ENCODE results near the gene CEP170B. TPM values are rescaled to one million over a fixed set of nuclear protein-coding genes. Genes with fewer than 3 reads are reported as not detected.

CEP170B gene
- polyA plus RNA-seq, 1 experiment, result 4.2 TPM

DNA sequence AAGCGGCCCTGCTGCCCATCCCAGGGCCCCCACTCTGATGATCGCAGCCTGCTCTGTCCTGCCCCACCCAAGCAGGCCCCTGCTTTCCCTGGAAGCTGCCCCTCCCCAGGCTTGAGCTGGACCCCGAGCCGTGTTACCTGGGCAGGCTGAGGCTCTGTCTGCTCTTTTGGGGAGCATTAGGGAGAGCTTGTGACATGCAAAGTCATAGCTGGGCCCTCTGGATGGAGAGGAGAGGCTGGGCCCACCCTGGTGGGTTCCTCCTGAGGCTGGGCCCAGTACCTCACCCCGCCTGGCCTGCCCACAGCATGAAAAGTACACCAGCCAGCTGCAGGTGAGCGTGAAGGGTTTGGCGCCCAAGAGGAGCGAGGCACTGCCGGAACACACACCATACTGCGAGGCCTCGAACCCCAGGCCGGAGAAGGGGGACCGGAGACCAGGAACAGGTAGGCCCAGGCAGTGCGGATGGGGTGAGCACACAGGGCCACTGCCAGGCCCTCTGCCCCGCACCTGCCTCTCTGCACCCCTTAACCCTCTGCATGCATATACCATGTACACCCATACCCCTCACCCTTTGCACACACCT, 15.0 kb downstream of the CEP170B start:
- H3K27me3 ChIP-seq (ENCODE audit: control insufficient read depth, insufficient read depth, low read length), result no peaks in the 10 kb centered on the region
- ChIA-PET POLR2A (no interaction called here), CTCF (interaction anchor here (1.5 kb wide), 1 partner anchor 16 kb away, joined by 5 read pairs; no protein-coding TSS in a partner anchor)
- peaks cover 7% of the 10 kb centered on the region; the same call in 1 of the 2 replicates for H3K9me3 ChIP-seq (ENCODE audit: control insufficient read depth, insufficient read depth, low read length)
- DNase-seq (ENCODE audit: low read depth, low spot score), result no peak
- H3K27ac ChIP-seq (ENCODE audit: low read depth, low read length), result no peak overlapping the region
- no peak overlapping the region for H3K4me3 ChIP-seq (ENCODE audit: low read depth, low read length)
- TF ChIP-seq, protein P1, sequence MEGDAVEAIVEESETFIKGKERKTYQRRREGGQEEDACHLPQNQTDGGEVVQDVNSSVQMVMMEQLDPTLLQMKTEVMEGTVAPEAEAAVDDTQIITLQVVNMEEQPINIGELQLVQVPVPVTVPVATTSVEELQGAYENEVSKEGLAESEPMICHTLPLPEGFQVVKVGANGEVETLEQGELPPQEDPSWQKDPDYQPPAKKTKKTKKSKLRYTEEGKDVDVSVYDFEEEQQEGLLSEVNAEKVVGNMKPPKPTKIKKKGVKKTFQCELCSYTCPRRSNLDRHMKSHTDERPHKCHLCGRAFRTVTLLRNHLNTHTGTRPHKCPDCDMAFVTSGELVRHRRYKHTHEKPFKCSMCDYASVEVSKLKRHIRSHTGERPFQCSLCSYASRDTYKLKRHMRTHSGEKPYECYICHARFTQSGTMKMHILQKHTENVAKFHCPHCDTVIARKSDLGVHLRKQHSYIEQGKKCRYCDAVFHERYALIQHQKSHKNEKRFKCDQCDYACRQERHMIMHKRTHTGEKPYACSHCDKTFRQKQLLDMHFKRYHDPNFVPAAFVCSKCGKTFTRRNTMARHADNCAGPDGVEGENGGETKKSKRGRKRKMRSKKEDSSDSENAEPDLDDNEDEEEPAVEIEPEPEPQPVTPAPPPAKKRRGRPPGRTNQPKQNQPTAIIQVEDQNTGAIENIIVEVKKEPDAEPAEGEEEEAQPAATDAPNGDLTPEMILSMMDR (IDR thresholded peaks at IDR 0.05; ENCODE audit: low read depth, low read length), result no peak

DNA sequence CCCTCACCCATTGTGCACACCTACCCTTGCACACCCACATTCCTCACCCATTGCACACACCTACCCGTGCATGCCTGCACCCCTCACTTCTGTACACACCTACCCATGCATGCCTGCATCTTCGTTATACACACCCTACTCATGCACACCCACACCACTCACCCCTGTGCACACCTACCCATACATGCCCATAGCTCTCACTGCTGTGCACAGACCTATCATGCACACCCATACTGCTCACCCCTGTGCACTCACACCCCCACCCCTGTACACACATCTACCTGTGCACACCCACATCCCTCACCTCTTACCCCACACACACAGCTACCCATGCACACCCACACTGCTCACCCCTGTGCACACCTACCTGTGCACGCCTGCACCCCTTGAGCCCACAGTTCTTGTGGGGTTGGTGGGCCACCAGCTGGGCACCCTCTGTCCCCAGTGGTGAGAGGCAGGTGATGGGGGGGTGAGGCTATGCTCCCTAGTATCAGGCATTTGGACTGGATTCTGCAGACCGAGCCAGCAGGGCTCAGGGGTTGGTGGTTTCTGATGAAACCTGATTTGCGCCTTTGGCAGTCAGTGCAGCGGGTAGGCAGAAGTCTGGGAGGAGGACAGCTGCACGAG, 15.6 kb downstream of the CEP170B start:
- ChIA-PET CTCF (interaction anchor here (1.5 kb wide), 1 partner anchor 15 kb away, joined by 5 read pairs; no protein-coding TSS in a partner anchor), POLR2A (no interaction called here)
- H3K9me3 ChIP-seq (ENCODE audit: control insufficient read depth, insufficient read depth, low read length), result peaks cover 6% of the 10 kb centered on the region; the same call in 1 of the 2 replicates
- TF ChIP-seq, protein P1 (IDR thresholded peaks at IDR 0.05; ENCODE audit: low read depth, low read length), result no peak
- H3K4me3 ChIP-seq (ENCODE audit: low read depth, low read length), result no peak overlapping the region
- DNase-seq (ENCODE audit: low read depth, low spot score), result no peak
- H3K27ac ChIP-seq (ENCODE audit: low read depth, low read length), result no peak overlapping the region
- no peaks in the 10 kb centered on the region for H3K27me3 ChIP-seq (ENCODE audit: control insufficient read depth, insufficient read depth, low read length)

DNA sequence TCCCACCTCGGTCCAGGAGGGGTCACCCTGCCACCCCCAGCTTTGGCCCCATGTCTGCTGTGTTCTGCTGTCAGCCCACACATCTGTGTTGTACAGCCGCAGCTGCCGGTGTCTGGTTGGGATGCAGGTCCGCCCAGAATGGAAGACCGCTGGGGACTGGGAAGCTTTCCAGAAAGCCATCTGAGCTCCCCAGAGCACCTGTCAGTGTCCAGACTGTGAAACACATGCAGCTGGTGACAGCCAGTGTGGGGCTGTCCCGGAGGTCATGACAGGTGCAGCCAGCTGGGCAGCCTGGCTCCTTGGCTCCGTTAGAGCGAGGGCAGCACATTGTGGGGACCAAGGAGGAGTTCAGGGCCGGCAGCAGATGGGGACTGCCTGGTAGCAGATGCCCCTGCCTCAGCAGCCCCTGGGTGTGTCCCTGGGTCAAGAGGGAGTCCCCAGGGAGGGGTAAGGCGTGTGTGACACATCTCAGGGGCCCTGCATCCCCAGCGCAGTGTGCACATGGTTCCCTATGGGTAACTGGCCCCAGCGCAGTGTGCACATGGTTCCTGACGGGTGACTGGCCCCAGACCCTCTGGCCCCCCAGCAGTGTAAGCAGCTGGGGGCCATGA, 16.4 kb downstream of the CEP170B start:
- H3K27ac ChIP-seq (ENCODE audit: low read depth, low read length), result no peak overlapping the region
- ChIA-PET POLR2A (no interaction called here), CTCF (interaction anchor here (1.5 kb wide), 1 partner anchor 15 kb away, joined by 5 read pairs; no protein-coding TSS in a partner anchor)
- TF ChIP-seq, protein P1 (IDR thresholded peaks at IDR 0.05; ENCODE audit: low read depth, low read length), result no peak
- DNase-seq (ENCODE audit: low read depth, low spot score), result no peak
- no peaks in the 10 kb centered on the region for H3K27me3 ChIP-seq (ENCODE audit: control insufficient read depth, insufficient read depth, low read length)
- H3K4me3 ChIP-seq (ENCODE audit: low read depth, low read length), result no peak overlapping the region
- H3K9me3 ChIP-seq (ENCODE audit: control insufficient read depth, insufficient read depth, low read length), result no peaks in the 10 kb centered on the region; the same call in 1 of the 2 replicates

DNA sequence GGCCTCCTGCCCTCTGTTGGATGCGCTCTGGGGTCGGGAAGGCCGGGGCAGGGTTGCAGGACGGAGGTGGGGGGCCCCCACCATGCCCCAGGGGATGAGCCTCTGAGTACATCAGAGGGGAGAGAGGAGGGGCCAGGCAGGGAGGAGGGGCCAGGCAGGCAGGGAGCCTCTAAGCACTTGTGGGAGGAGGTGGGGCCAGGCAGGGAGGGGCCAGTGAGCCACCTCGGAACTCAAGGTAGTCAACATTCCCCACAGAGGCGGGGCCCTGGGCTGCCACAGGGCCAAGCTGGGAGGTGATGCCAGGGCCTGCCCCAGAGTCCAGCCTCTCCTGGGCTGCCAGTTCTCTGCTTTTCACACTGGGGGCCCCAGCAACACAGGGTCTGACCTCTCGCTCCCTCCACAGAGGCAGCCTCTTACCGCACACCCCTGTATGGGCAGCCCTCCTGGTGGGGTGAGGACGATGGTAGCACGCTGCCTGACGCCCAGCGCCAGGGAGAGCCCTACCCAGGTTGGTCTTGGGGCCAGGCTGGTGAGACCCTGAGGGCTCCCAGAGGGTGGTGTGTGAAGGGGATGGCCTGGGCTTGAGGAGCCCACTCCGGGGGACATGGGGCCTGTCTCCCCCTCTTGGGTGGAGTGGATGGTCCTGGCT, 17.4 kb downstream of the CEP170B start:
- ChIA-PET POLR2A (no interaction called here), CTCF (interaction anchor here (1.7 kb wide), 1 partner anchor 14 kb away, joined by 4 read pairs; no protein-coding TSS in a partner anchor)
- Histone ChIP-seq H3K9me3 (ENCODE audit: control insufficient read depth, insufficient read depth, low read length) (no peaks in the 10 kb centered on the region), H3K27ac (ENCODE audit: low read depth, low read length) (no peak overlapping the region), H3K27me3 (ENCODE audit: control insufficient read depth, insufficient read depth, low read length) (no peaks in the 10 kb centered on the region), H3K4me3 (ENCODE audit: low read depth, low read length) (no peak overlapping the region)
- TF ChIP-seq, protein P1 (IDR thresholded peaks at IDR 0.05; ENCODE audit: low read depth, low read length), result no peak
- no peak for DNase-seq (ENCODE audit: low read depth, low spot score)
